Measurements from ENCODE around the gene BCR.

Gene BCR

GRCh38 chr22:23187211-23187610, 6.9 kb downstream of the BCR start:
- Histone ChIP-seq H3K9ac (no peak overlapping the region), H3K79me2 (ENCODE audit: insufficient read depth, low read depth) (peaks cover 99% of the 10 kb centered on the region), H3K4me2 (no peak overlapping the region), H3K4me1 (ENCODE audit: low read depth, poor library complexity, severe bottlenecking) (peaks cover 40% of the 10 kb centered on the region), H3K4me3 (IDR thresholded peaks at IDR 0.05; ENCODE audit: insufficient read depth, low read depth, low read length) (no peak overlapping the region), H4K20me1 (ENCODE audit: insufficient read depth) (peaks cover 25% of the 10 kb centered on the region), H3K27ac (no peak overlapping the region), H3K36me3 (ENCODE audit: insufficient read depth) (no peaks in the 10 kb centered on the region), H3K27me3 (ENCODE audit: insufficient read depth, low read depth) (no peaks in the 10 kb centered on the region), H2AFZ (ENCODE audit: low read depth) (no peak overlapping the region)
- no peak for TF ChIP-seq CTCF (conservative IDR thresholded peaks at IDR 0.05; ENCODE audit: low read depth, low read length)

GRCh38 chr22:23187871-23188700, 7.8 kb downstream of the BCR start:
- Histone ChIP-seq H2AFZ (ENCODE audit: low read depth) (no peak overlapping the region), H3K4me3 (IDR thresholded peaks at IDR 0.05; ENCODE audit: insufficient read depth, low read depth, low read length) (no peak overlapping the region), H3K27me3 (ENCODE audit: insufficient read depth, low read depth) (no peaks in the 10 kb centered on the region), H3K27ac (no peak overlapping the region), H3K36me3 (ENCODE audit: insufficient read depth) (no peaks in the 10 kb centered on the region), H3K9ac (no peak overlapping the region), H3K4me1 (ENCODE audit: low read depth, poor library complexity, severe bottlenecking) (peaks cover 40% of the 10 kb centered on the region), H3K4me2 (no peak overlapping the region), H3K79me2 (ENCODE audit: insufficient read depth, low read depth) (peaks cover 99% of the 10 kb centered on the region), H4K20me1 (ENCODE audit: insufficient read depth) (peaks cover 28% of the 10 kb centered on the region)
- no peak for TF ChIP-seq CTCF (conservative IDR thresholded peaks at IDR 0.05; ENCODE audit: low read depth, low read length)

DNA sequence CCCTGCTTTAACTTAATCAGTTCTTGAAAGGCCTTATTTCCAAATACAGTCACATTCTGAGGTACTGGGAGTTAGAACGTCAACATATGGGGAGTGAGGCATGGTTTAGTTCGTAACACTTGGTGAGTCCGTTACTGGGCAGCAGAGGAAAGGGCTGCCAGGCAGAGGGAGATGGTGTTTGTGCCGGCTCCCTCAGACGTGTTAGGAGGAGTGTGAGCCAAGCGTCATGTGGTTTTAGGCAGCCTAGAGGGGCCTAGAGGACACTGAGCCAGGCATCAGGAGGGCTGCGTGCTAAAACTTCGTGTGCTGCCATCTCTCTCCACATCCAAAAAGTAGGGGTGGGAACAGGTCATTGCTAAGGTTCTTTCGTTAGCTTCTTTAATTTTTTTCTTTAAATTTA, 10.2 kb downstream of the BCR start:
- Histone ChIP-seq H3K4me3 (IDR thresholded peaks at IDR 0.05; ENCODE audit: insufficient read depth, low read depth, low read length) (no peak overlapping the region), H3K27me3 (ENCODE audit: insufficient read depth, low read depth) (no peaks in the 10 kb centered on the region), H3K79me2 (ENCODE audit: insufficient read depth, low read depth) (peaks cover 99% of the 10 kb centered on the region), H3K4me1 (ENCODE audit: low read depth, poor library complexity, severe bottlenecking) (peaks cover 20% of the 10 kb centered on the region), H3K9ac (no peak overlapping the region), H3K36me3 (ENCODE audit: insufficient read depth) (no peaks in the 10 kb centered on the region), H4K20me1 (ENCODE audit: insufficient read depth) (peaks cover 35% of the 10 kb centered on the region), H3K27ac (no peak overlapping the region), H3K4me2 (no peak overlapping the region), H2AFZ (ENCODE audit: low read depth) (no peak overlapping the region)
- no peak for TF ChIP-seq CTCF (conservative IDR thresholded peaks at IDR 0.05; ENCODE audit: low read depth, low read length)

GRCh38 chr22:23192133-23192532, 11.8 kb downstream of the BCR start:
- Histone ChIP-seq H3K9ac (no peak overlapping the region), H3K4me1 (ENCODE audit: low read depth, poor library complexity, severe bottlenecking) (peaks cover 12% of the 10 kb centered on the region), H3K27ac (no peak overlapping the region), H2AFZ (ENCODE audit: low read depth) (no peak overlapping the region), H3K36me3 (ENCODE audit: insufficient read depth) (0 out of 2 replicates have a peak, but pooled peaks cover 5% of the 10 kb centered on the region), H3K4me2 (no peak overlapping the region), H3K27me3 (ENCODE audit: insufficient read depth, low read depth) (no peaks in the 10 kb centered on the region), H3K79me2 (ENCODE audit: insufficient read depth, low read depth) (peaks cover 99% of the 10 kb centered on the region), H3K4me3 (IDR thresholded peaks at IDR 0.05; ENCODE audit: insufficient read depth, low read depth, low read length) (no peak overlapping the region), H4K20me1 (ENCODE audit: insufficient read depth) (peaks cover 40% of the 10 kb centered on the region)
- TF ChIP-seq CTCF (conservative IDR thresholded peaks at IDR 0.05; ENCODE audit: low read depth, low read length): no peak
